Activated CD8-positive, alpha-beta memory T cell treated with anti-CD3 and anti-CD28 coated beads, Interleukin-2, amount 50 U/mL, for 24 hours (primary cell): Measurements from ENCODE around the gene SH3RF1.

Experiments used
- DNase-seq: peaks from one replicate; pipeline ENCODE4 v3.0.0-alpha.2; 2020; ENCODE audit errors: extremely low read depth

Gene SH3RF1

GRCh38 chr4:169133932-169134331 is 136.8 kb downstream of the SH3RF1 start:
- no peak for DNase-seq

- no peak for DNase-seq
Measured at GRCh38 chr4:169132561-169133305, 138.0 kb downstream of the SH3RF1 start.

- no peak for DNase-seq
Measured at GRCh38 chr4:169131556-169132208, 139.1 kb downstream of the SH3RF1 start.

- no peak for DNase-seq
Measured at GRCh38 chr4:169128902-169129301, 141.9 kb downstream of the SH3RF1 start.

- no peak for DNase-seq
Measured at GRCh38 chr4:169127314-169127713, 143.4 kb downstream of the SH3RF1 start.

GRCh38 chr4:169124661-169125060 is 146.1 kb downstream of the SH3RF1 start:
- no peak for DNase-seq

GRCh38 chr4:169122422-169122821 is 148.3 kb downstream of the SH3RF1 start:
- DNase-seq: no peak

- no peak for DNase-seq
Measured at GRCh38 chr4:169121861-169122382, 148.8 kb downstream of the SH3RF1 start.

GRCh38 chr4:169120624-169121023 is 150.1 kb downstream of the SH3RF1 start:
- no peak for DNase-seq

- no peak for DNase-seq
Measured at GRCh38 chr4:169119536-169119935, 151.2 kb downstream of the SH3RF1 start.

- DNase-seq: no peak
Measured at GRCh38 chr4:169117591-169118081, 153.1 kb downstream of the SH3RF1 start.

- no peak for DNase-seq
Measured at GRCh38 chr4:169116270-169116901, 154.4 kb downstream of the SH3RF1 start.

- no peak for DNase-seq
Measured at GRCh38 chr4:169115897-169116254, 154.9 kb downstream of the SH3RF1 start.

GRCh38 chr4:169115144-169115896 is 155.4 kb downstream of the SH3RF1 start:
- no peak for DNase-seq

GRCh38 chr4:169114341-169114974 is 156.3 kb downstream of the SH3RF1 start:
- no peak for DNase-seq

- no peak for DNase-seq
Measured at GRCh38 chr4:169110633-169111032, 160.1 kb downstream of the SH3RF1 start.

- DNase-seq: no peak
Measured at GRCh38 chr4:169109035-169109675, 161.6 kb downstream of the SH3RF1 start.

- no peak for DNase-seq
Measured at GRCh38 chr4:169108303-169108702, 162.5 kb downstream of the SH3RF1 start.

- no peak for DNase-seq
Measured at GRCh38 chr4:169107528-169107927, 163.2 kb downstream of the SH3RF1 start.

- DNase-seq: no peak
Measured at GRCh38 chr4:169106696-169107229, 164.0 kb downstream of the SH3RF1 start.

- DNase-seq: no peak
Measured at GRCh38 chr4:169105620-169106019, 165.1 kb downstream of the SH3RF1 start.
